Activated CD4-positive, alpha-beta T cell treated with anti-CD3 and anti-CD28 coated beads for 48 hours (primary cell): ENCODE measurements around the gene MDN1.
A peak's percentile ranks its signal among the peaks of the same experiment; 100 is the strongest.
"Not testable (repeated sequence)": the region's sequence is repeated elsewhere in the genome, so short reads cannot be mapped to it uniquely, and the experiment has no call there.

Source experiments
- DNase-seq: peaks from one replicate; pipeline ENCODE4 v3.0.0-alpha.2; 2020

The MDN1 gene

DNA sequence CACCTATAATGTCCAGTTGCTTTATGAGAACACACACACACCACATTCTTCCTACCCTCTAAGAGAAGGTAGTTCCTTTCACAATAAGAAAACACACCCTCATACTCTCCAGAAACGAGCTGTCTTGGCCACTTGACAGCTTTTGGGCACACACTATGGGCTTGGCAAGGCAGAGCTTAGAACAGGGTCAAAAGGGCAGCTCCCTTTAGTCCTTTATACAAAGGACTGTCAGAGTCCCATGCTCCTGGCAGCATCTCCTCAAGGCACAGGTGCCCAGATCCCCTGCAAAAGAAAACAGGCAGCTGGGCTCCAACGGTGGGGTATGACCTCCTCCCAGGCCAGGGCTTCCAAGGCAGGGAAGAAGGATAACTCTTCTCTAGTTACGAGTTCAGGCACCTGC, 176.2 kb downstream of the MDN1 start:
- DNase-seq: no peak

DNA sequence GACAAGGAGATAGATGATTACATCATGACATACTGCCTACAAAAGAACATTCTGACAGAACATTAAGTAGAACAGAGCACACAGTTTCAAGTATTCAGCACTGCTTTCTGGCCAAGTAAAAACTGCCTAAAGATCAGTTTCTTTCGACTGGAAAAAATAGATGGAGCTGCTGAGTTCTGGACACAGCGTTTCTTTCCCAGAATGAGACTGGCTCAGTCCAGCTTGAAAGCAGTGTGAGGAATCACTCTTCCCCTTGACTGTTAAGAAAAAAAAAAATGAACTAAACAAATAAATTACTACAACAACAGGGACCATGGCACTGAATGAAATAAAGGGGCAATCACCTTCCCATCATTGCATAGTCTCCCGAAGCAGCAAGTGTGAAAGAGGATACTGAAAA, 176.6 kb downstream of the MDN1 start:
- DNase-seq: no peak

DNA sequence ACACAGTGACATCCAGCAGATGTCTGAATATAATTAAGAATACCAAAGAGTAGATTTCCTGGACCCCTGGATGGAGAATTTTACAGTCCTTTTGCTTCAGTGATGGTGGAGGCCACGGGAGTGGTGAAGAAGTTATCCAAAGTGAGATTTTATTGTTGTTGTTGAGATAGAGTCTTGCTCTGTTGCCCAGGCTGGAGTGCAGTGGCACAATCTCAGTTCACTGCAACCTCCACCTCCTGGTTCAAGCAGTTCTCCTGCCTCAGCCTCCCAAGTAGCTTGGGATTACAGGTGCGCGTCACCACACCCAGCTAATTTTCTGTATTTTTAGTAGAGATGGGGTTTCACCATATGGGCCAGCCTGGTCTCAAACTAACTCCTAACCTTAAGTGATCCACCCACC, 178.0 kb downstream of the MDN1 start:
- DNase-seq: not testable (repeated sequence)

DNA sequence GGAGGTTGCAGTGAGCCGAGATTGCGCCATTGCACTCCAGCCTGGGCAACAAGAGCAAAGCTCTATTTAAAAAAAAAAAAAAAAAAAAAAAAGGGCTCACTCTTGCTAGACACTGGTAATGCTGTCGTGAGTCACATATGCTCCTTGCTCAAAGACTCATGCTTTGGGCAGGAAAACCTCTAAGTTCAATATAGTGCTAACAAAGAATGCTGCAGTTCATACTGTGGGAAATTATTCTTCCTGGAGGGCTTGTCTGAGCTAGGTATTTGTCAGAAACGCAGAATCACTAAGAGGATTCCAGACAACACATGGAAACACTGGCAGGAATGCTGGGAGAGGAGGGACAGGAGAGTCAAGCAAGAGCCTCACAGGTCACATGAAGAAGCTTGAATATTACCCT, 178.8 kb downstream of the MDN1 start:
- DNase-seq: no peak

DNA sequence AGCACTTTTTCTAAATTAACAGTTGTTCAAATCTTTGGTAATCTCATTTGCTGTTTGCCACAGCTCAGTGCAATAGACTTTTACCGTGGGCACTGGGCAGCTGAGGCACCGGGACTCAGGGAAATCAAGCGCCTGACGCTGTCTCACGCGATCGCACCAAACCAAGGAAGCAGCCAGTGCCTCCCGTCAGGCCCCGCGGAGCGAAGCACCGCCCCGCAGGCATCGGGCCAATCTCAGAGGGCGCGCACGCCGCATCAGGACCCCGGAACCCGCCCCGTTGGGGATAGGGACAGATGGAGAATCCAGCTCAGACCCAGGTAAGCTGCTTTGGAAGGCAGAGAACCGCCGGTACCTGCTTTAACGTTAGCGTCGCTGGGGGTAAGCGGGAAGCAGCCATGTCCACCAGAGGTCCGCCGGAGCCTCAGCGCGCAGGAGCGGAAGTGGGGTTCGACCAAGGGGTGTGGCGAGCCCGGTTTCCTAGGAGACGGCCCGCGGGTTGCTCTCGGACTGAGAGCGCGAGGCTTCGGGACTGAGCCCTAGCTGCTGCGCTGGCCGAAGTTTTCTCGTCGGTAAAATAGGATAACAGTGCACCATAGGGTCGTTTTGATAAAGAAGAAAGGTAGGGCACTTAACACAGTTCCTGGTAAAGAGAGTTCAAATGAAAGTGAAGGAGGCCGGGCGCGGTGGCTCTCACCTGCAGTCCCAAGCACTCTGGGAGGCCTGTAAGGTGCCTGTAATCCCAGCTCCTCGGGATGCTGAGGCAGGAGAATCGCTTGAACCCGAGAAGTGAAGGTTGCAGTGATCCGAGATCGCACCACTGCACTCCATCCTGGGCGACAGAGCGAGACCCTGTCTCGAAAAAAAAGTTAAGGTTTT, 181.0 kb downstream of the MDN1 start, which contains the start of gene LYRM2:
LYRM2 (minus strand) TSS at position 428 of the 876 bp plus-strand sequence; CDS start at position 397, 31 bp downstream.
- DNase-seq: peak; percentile 95

DNA sequence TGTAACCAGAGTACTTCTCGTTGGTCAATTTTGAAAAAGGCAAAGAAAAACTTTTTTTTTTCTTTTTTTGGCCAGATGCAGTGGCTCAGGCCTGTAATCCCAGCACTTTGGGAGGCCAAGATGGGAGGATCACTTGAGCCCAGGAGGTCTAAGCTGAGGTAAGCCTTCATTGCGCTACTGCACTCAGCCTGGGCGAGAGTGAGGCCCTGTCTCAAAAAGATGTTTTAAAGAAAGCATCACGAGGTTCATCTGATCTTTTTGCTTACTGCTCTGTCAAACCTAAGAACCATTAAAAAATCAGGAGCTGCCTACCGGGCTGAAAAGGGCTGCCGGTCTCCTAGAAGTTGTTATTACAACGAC, 181.7 kb downstream of the MDN1 start:
- no peak for DNase-seq

DNA sequence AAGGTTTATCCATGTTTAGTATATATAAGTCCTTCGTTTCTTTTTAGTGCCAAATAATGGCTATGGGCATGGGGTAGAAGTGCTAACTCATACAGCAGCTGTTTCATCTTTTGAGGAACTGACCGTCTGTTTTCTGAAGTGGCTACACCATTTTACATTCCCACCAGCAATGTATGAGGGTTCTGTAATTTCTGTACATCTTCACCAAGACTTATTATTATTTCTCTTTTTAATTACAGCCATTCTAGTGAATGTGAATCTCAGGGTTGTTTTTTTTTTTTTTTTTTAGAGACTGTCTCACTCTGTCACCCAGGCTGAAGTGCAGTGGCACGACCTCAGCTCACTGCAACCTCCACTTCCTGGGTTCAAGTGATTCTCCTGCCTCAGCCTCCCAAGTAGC, 183.2 kb downstream of the MDN1 start:
- DNase-seq: not testable (repeated sequence)

DNA sequence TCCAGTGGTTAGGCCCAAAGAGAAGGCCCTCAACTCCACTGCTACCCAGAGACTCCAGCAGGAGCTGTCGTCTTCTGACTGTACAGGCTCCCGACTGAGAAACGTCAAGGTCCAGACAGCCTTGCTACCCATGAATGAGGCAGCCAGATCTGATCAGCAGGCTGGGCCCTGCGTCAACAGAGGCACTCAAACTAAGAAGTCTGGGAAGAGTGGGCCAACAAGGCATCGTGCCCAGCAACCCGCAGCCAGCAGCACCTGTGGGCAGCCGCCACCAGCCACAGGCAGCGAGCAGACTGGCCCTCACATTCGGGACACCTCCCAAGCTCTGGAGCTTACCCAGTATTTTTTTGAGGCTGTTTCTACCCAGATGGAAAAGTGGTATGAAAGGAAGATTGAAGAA, 189.1 kb downstream of the MDN1 start:
- DNase-seq: no peak

DNA sequence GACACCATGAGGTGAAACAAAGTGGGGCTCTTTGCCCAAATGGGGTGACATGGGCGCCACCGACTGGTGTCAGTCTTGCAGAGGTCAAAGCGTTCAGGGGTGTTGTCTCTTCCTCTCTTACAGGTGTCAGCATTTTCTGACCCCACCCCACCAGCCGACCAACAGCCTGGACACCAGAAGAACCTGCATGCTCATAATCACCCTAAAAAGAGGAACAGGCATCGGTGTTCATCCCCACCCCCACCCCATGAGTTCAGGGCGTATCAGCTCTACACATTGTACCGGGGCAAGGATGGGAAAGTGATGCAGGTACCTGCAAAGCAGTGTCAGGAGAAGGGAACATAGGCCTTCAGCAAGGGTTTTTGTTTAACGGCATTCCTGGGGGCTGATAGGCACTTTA, 195.8 kb downstream of the MDN1 start:
- DNase-seq: no peak

DNA sequence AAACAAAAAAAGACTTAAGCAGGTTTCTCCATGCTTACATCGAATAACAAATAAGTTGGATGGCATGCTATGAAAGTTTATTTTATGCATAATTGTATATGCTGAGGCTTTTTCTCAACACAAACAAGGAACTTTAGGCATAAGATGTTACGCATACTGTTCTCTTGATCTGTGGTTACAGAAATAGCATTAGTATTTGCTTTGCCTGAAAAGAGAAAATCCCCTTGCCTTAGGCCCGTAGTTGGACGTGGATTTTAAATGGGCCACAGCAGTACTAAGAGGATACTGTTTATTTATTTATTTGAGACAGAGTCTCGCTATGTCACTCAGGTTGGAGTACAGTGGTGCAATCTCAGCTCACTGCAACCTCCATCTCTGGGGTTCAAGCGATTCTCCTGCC, 200.0 kb downstream of the MDN1 start:
- DNase-seq: no peak

DNA sequence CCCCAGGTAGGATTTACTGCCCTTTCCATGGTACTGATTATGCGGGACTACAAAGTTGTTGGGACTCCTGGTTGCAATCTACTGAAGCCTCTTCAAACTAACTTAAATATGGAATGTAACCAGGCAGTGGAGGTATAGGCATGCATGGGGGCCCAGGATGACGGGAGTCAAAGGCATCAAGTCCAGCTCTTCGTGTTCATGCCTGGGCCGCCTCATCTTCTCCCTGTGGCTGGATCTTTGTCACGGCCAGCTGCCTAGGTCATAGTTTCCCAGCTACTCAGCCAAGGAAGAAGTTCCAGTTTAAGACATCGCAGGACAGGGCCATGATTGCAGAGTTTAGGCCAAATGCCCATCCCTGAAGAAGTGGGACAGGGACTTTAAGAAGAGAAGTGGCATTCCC, 201.6 kb downstream of the MDN1 start:
- no peak for DNase-seq

DNA sequence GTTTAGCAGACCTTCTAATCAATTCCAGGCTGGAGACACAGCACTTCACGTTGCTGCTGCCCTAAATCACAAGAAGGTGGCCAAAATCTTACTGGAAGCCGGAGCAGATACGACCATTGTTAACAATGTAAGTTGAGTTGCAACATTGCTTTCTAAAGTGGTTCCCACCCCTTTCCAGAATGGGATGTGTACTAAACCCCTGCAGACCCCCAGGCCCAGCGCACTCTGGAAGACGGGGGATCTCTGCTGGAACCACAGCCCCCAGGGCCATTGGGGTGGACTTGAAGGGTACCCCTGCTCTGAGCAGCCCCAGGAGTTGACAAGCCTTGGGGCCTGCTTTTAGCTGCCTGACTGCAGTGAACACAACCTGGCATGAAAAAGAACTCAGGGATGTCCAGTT, 203.1 kb downstream of the MDN1 start:
- DNase-seq: no peak

DNA sequence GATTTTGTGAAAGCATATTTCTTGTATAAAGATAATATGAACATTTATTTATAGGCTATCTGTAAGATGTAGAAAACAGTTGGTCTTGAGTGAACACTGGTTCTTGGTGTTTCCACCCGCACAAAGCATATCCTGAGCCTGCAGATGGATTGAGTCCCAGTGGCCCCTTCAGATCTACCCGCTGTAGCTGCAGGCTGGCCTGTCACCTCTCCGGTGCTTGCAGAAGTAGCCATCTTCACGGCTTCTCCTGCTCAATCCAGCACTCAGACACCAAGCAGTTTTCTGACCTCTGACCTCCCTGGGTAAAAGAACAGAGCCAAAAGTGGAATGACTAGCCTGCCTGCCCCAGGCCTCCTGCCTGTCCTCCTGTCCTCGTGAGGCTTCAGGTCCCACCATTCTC, 203.7 kb downstream of the MDN1 start:
- no peak for DNase-seq

DNA sequence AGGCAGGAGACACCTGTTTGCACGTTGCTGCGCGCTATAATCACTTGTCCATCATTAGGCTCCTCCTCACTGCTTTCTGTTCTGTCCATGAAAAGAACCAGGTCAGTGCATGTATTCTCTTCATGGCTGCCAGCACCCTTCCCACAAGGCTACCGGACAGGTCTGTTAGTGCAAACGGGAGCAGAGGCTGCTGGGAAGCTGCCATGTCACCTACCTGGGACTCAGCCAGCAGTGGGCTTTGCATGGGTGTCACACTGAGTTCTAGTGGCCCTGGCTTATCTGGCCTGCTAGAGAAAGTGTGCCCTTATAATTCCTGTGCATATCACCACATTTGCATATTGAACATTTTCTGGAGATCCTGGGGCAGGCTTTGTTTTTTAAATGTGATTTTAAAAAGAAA, 205.8 kb downstream of the MDN1 start:
- DNase-seq: no peak

DNA sequence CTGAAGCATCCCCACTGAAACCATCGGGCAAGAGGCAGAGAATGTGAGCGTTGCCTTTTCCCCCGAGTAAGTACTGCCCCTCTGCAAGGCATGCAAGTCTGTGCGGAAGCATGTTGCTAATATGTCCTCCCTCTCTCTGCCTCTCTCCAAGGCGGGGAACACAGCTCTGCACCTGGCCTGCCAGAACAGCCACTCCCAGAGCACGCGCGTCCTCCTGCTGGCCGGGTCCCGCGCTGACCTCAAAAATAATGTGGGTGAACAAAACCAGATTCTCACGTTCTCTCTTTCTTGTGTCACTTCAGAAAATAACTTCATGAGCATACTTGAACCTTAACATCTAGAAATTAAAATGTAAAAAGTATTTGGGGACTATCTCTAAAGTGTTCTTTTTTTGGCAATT, 207.5 kb downstream of the MDN1 start:
- no peak for DNase-seq

DNA sequence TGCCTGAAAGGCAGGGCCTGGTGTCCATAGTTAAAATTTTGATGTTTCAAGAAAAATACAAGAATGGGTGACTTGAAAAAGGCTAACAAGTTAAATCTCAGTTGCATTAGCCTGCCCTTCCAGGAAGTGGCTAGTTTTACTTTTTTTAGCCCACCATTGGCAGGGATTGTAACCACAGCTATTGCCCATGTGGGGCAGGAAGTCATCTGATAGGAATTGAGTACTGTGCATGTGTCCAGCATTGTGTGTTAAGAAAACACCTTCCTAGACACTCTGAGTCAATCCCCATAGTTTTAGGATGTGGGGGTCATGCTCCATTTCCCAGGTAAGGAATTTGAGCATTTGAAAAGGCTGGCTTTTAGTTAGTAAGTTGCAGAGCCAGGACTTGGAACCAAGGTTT, 207.9 kb downstream of the MDN1 start:
- DNase-seq: no peak

DNA sequence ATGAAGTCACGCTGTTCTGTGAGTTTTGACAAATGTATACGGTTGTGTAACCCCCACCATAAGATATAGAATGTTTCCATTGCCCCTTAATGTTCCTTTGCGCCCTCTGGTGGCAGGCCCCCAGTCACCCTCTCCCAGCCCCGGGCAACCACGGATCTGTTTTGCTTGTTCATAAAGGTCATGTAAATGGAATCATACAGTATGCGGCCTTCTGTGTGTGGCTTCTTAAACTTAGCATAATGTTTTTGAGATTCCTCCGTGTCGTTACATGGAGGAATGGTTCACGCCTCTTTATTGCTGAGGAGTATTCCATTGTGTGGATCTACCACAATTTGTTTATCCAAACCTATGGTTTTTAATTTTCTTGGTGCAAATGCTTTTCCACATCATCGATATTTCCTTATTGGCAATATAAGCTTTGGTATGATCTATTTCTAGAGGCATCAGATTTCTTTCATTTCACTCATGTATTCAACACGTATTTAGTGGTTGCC, 209.4 kb downstream of the MDN1 start:
- peak; percentile 85 for DNase-seq

DNA sequence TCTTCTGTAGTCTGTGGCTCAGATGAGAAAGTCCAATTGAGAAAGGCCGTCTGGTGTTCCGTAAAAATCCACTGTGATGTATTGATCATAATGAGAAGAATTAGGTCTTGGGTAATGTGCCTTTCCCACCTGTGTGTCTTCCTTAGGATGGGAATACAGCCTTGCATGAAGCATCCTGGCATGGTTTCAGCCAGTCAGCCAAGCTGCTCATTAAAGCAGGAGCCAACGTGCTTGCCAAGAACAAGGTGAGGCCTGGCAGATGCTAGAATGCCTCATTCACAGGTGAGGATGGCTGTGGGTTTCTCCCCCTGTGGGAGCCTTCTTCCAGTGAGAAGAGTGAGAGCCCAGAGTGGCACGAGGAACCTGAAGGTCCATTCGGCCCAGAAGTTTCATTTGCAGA, 213.7 kb downstream of the MDN1 start:
- no peak for DNase-seq

DNA sequence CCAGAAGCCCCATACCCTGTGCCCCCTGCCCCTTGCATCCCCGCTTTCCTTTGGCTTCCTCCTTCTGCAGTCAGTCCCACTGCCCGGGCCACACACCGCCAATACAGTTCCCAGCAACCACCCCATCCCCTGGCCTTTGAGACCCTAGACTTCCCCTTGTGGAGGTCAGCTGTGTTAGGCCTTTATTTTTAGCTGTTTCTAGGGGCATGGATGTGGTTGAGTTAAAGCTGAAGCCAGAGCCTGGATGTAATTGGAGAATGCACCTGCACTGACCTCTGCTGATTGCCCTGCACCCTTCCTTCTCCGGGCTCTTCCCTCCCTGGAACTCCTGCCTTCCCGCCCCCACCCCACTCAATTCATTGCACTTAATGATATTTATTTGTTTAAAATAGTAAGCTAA, 214.9 kb downstream of the MDN1 start:
- DNase-seq: no peak

DNA sequence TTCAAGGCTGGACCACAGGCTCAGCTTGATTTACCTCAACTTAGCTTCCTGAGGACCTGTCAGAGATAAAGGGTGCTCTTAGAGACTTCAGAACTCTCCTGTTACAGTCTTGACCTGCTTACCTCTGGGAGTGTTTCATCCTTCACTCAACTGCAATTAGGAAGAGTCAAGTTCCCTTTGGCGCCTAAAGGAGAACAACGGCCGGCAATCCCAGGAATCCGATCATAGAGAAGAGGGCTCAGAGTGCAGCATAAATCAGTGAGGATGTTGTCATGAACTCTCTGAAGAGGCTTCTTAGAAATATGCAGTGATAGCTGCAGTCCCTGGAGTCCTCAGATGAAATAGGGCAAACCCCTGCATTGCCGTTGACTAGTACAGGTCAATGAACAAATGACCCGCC, 217.4 kb downstream of the MDN1 start:
- no peak for DNase-seq

DNA sequence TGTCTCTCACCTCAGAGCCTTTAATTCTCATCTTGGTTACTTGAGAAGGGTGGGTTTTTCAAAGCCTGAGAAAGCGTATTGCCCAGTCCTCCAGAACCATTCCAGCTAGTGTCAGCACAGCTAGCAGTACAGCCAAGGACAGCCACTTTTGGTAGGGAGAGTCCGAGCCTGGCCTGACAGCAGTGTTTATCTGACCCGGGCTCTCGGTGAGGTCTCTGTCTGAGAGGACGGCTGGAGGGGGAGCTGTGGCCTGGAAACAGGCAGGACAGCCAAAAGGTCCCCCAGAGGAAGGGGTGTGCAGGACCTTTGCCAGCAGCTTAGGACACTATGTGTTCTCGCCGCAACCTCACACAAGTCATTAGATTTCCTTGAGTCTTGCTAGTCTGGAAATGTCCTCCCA, 219.9 kb downstream of the MDN1 start:
- DNase-seq: no peak

DNA sequence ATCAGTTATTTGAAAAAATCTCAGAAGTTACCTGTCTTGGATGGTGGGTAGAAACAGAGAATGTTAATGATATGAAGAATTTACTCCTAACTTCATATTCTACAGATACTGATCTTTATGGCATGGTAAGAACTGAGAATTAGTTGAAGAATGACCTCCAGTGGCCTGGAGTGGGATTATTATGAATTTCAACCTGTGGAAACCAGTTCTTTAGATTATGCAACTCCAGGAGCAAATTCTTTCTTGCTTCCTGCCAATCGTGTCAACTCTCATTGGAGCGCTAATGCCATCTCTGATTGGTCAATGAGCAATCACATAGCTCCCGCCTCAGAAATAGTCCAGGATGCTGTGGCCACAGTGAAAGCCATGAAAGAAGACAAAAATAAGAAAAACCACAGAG, 221.6 kb downstream of the MDN1 start:
- no peak for DNase-seq

DNA sequence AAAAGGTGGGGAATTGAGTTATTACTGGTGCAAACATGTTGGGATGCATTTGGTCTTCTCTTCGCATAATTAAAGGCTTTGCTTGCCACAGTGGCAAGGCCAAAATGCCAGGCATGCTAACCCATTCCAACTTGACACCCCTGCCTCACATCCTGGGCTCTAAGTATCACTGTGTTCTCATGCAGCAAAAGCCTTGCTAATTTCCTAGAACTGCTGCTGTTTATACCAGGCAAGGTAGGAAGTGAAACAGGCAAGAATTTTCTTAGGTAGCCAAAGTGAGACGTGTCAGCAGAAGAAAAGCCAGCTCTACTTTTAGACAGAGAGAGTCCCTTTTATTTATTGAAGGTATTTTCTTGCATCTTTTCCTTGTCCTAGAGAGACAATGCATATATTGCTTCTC, 222.2 kb downstream of the MDN1 start:
- DNase-seq: no peak

DNA sequence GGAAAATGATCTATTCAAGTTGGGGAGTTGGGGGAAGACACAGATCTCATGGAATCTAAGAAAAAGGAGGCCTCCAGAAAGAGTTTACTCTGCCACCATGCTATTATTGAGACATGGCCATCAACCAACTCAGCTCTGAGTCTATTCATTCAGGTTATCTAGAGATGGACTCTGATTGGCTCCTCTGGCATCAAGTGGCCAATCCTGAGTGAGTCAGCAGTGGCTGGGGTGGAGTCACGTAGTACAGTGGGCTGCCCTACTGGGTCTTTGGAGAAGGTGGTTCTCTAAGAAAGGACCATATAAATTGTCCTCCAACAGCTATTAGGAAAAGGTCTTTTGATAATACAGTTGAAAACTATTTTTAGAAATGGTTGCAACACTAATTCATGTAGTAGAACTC, 223.1 kb downstream of the MDN1 start:
- DNase-seq: peak; percentile 18

DNA sequence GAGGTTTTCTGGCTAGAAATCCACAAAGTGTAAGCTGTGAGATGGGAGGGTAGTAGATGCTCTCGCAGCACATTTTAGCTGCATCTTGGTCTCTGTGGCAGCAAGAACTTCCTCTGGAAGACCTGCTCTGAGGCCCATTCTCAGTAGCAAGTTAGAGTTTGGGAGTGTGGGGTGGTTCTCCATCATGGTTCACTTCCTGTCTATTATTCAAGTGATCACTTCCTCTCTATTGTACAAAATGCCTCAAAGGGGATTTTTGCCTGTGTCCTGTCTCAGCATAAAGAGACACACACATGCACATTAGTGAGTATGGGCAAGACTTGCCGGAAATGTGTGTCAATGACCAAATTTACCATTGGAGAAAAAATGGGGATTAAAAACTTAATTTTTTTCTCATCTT, 223.5 kb downstream of the MDN1 start:
- no peak for DNase-seq
